Activated naive CD4-positive, alpha-beta T cell treated with Interleukin-2 at 50 U/mL for 16 hours (primary cell): ENCODE results near the gene MINDY1.

ENCODE experiments used
- DNase-seq: peaks from one replicate; pipeline ENCODE4 v3.0.0-alpha.2; 2020

The MINDY1 gene

GRCh38 chr1:151010346-151010726 lies 3.6 kb upstream of the MINDY1 start:
- DNase-seq = no peak

GRCh38 chr1:151009674-151010345 lies 3.1 kb upstream of the MINDY1 start:
- DNase-seq = no peak

- no peak for DNase-seq
These were observed 2.5 kb upstream of the MINDY1 start for GRCh38 chr1:151009206-151009587.

GRCh38 chr1:151008244-151009205 lies 1.8 kb upstream of the MINDY1 start, which contains the start of gene PRUNE1:
Gene PRUNE1, plus strand, starts transcription at chr1:151008449. Its CDS starts 184 bp downstream, at chr1:151008633.
- peak; percentile 97 for DNase-seq

- DNase-seq = no peak
These were observed 1.1 kb upstream of the MINDY1 start for GRCh38 chr1:151007853-151008243.

GRCh38 chr1:151005729-151006319 lies 878 bp downstream of the MINDY1 start:
- no peak for DNase-seq

GRCh38 chr1:151003180-151003579 lies 3.5 kb downstream of the MINDY1 start:
- DNase-seq = no peak

- no peak for DNase-seq
These were observed 4.1 kb downstream of the MINDY1 start for GRCh38 chr1:151002611-151003010.

- DNase-seq = no peak
These were observed 4.7 kb downstream of the MINDY1 start for GRCh38 chr1:151002051-151002450.

- no peak for DNase-seq
These were observed 5.1 kb downstream of the MINDY1 start for GRCh38 chr1:151001602-151002001.

- DNase-seq = no peak
These were observed 6.3 kb downstream of the MINDY1 start for GRCh38 chr1:151000408-151000807.

GRCh38 chr1:150999926-151000325 lies 6.8 kb downstream of the MINDY1 start:
- DNase-seq = no peak

GRCh38 chr1:150999051-150999674 lies 7.5 kb downstream of the MINDY1 start:
- no peak for DNase-seq

GRCh38 chr1:150997949-150998348 lies 8.8 kb downstream of the MINDY1 start:
- DNase-seq = no peak

- no peak for DNase-seq
These were observed 9.4 kb downstream of the MINDY1 start for GRCh38 chr1:150997126-150997872.

GRCh38 chr1:150995896-150996295 lies 10.8 kb downstream of the MINDY1 start:
- peak; percentile 28 for DNase-seq

GRCh38 chr1:150995460-150995859 lies 11.2 kb downstream of the MINDY1 start:
- no peak for DNase-seq

GRCh38 chr1:150994248-150994647 lies 12.5 kb downstream of the MINDY1 start:
- no peak for DNase-seq

- DNase-seq = no peak
These were observed 14.1 kb downstream of the MINDY1 start for GRCh38 chr1:150992626-150993025.

GRCh38 chr1:150987924-150988323 lies 18.8 kb downstream of the MINDY1 start:
- DNase-seq = no peak

- no peak for DNase-seq
These were observed 21.4 kb downstream of the MINDY1 start for GRCh38 chr1:150985179-150985825.
